ENCODE measurements around the gene SPP2.

SPP2 gene

GRCh38 chr2:234071664-234072063, 21.2 kb downstream of the SPP2 start:
- TF ChIP-seq, protein P1, sequence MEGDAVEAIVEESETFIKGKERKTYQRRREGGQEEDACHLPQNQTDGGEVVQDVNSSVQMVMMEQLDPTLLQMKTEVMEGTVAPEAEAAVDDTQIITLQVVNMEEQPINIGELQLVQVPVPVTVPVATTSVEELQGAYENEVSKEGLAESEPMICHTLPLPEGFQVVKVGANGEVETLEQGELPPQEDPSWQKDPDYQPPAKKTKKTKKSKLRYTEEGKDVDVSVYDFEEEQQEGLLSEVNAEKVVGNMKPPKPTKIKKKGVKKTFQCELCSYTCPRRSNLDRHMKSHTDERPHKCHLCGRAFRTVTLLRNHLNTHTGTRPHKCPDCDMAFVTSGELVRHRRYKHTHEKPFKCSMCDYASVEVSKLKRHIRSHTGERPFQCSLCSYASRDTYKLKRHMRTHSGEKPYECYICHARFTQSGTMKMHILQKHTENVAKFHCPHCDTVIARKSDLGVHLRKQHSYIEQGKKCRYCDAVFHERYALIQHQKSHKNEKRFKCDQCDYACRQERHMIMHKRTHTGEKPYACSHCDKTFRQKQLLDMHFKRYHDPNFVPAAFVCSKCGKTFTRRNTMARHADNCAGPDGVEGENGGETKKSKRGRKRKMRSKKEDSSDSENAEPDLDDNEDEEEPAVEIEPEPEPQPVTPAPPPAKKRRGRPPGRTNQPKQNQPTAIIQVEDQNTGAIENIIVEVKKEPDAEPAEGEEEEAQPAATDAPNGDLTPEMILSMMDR (IDR thresholded peaks at IDR 0.05; ENCODE audit: control insufficient read depth, insufficient read depth, low read depth, low read length, missing control alignments): no peak
- H3K4me3 ChIP-seq (ENCODE audit: control insufficient read depth, low read depth, low read length): no peak overlapping the region
- no peak for DNase-seq (ENCODE audit: low read depth)

DNA sequence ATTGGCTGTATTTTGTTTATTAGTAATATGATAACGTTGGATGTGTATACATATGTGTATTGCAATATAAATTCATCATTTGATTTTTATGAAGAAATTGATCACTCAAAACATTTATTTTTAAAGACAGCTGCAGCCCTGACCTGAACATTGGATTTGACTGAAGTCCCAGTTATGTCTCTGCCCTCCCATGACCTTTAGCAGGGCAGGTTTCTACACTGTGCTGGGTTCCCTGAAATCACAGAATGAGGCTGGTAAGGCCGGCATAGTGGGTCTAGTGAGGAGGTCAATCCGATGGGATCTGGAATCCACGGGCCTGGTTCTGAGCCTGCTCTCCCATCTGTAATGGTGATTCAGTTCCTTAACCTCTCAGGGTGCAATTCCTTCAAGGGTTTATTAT, 22.0 kb downstream of the SPP2 start:
- TF ChIP-seq, protein P1 (IDR thresholded peaks at IDR 0.05; ENCODE audit: control insufficient read depth, insufficient read depth, low read depth, low read length, missing control alignments): no peak
- no peak overlapping the region for H3K4me3 ChIP-seq (ENCODE audit: control insufficient read depth, low read depth, low read length)
- DNase-seq (ENCODE audit: low read depth): no peak

DNA sequence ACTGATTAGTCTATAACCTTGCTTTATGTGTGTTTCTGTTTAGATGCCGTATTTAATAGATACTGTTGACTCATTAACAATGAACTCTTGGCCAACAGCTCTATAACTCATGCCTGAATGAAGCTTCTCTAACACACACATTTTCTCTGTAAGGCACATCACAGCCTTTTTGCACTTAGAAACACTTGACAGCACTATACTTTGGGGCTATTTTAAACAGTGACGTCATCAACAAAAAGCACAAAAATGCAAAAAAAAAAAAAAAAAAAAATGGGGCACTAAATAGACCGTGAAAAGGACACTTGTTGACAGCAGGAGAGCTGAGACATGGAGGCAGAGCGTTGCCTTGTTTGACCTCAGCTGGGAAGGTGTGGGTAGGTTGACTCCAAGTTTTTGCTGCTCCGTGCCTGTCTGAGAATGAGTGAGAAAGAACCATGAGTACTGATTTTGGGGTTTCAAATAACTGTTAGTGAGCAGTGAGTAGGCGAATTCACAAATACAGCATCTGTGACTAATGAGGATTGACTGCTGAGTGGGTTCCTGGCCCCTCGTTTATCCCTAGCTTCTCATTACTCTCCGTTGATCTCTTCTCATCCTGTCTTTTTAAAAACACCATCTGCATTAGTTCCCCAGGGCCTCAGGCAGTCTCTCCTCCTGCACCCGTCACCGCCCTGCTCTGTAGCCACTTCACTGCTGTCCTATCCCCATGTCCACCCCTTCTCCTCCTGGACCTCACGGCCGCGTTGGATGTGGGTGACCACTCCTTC, 24.4 kb downstream of the SPP2 start:
- no peak for DNase-seq (ENCODE audit: low read depth)
- H3K4me3 ChIP-seq (ENCODE audit: control insufficient read depth, low read depth, low read length): no peak overlapping the region
- TF ChIP-seq, protein P1 (IDR thresholded peaks at IDR 0.05; ENCODE audit: control insufficient read depth, insufficient read depth, low read depth, low read length, missing control alignments): no peak

DNA sequence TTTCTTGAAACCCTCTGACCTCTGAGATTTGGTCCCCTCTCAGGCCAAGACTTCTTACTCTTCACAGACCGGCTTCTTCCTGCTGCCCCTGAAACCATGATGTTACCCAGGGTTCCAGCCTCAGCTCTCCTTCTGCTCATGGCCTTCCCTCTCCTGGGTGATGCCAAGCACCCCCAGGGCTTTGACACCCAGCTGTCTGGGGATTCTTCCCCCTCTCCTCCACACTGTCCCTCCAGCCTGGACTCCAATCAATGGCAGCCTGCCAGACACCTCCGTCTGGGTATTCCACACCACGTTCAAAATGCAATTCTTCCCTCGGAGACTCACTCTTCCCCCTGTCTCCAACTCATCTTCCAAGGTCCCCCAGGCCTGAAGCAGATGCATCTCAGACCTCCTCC, 25.0 kb downstream of the SPP2 start:
- no peak for DNase-seq (ENCODE audit: low read depth)
- H3K4me3 ChIP-seq (ENCODE audit: control insufficient read depth, low read depth, low read length): no peak overlapping the region
- TF ChIP-seq, protein P1 (IDR thresholded peaks at IDR 0.05; ENCODE audit: control insufficient read depth, insufficient read depth, low read depth, low read length, missing control alignments): no peak

DNA sequence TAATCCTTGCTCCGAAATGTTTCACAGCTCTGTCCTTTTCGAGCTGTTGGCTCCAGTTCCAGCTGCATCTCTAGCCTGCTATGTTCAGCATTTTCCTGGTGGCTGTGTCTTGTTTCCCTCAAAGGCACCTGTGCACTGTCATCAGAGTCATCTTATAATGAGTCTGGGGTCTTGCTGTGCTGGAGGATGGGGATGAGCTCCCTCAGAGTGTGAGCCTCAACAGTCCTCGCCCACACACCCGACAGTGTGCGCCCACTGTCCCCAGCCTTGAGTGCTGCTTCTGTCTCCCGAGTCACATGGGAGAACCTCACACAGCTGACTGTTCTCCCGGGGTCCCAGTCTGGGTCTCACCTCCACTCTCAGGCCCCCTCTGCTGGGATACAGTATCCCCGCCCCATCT, 25.4 kb downstream of the SPP2 start:
- TF ChIP-seq, protein P1 (IDR thresholded peaks at IDR 0.05; ENCODE audit: control insufficient read depth, insufficient read depth, low read depth, low read length, missing control alignments): no peak
- no peak overlapping the region for H3K4me3 ChIP-seq (ENCODE audit: control insufficient read depth, low read depth, low read length)
- no peak for DNase-seq (ENCODE audit: low read depth)

- no peak overlapping the region for H3K4me3 ChIP-seq (ENCODE audit: control insufficient read depth, low read depth, low read length)
- DNase-seq (ENCODE audit: low read depth): no peak
- TF ChIP-seq, protein P1 (IDR thresholded peaks at IDR 0.05; ENCODE audit: control insufficient read depth, insufficient read depth, low read depth, low read length, missing control alignments): no peak
Observed at GRCh38 chr2:234076451-234076850, 25.9 kb downstream of the SPP2 start.

All from AG09309 (cell line).